Measurements from ENCODE around the gene CDH22. TPM values are rescaled to one million over a fixed set of nuclear protein-coding genes. Genes with fewer than 3 reads are reported as not detected.

The CDH22 gene
- total RNA-seq, 1 experiment from 2014 or later, result not detected

DNA sequence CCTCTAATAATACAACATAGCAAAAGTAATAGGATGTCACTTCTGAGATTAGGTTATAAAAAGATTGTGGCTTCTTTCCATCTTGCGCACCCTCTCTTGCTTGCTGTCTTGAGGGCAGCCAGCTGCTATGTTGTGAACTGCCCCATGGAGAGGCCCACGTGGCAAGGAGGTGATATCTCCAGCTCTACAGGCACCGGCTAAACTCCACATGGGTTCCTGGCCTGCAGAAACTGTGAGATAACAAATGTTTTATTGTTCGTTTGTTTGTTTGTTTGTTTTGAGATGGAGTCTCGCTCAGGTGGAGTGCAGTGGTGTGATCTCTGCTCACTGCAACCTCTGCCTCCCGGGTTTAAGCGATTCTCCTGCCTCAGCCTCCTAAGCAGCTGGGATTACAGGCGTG is 152.2 kb downstream of the CDH22 start:
- H3K9me3 ChIP-seq (ENCODE audit: control insufficient read depth, insufficient read depth, low read depth, low read length), result no peaks in the 10 kb centered on the region
- DNase-seq (ENCODE audit: low read depth, low spot score) (no peak), ATAC-seq (no peak)
- H3K36me3 ChIP-seq (ENCODE audit: control insufficient read depth, insufficient read depth, low read length), result no peaks in the 10 kb centered on the region
- no peak overlapping the region for H3K4me3 ChIP-seq (ENCODE audit: low read depth in 2 of 2, low read length in 2 of 2)
- CTCF ChIA-PET, result no interaction called here
- H3K27ac ChIP-seq (ENCODE audit: low read length), result no peak overlapping the region
- in situ Hi-C loops (cut with HindIII; ENCODE audit: low pct_unique_long_range_greater_than_20kb, low sequenced_read_pairs) (no loop called here), intact Hi-C loops (cut with micrococcal nuclease; ENCODE audit: unreplicated experiment) (no loop called here)
- no peaks in the 10 kb centered on the region for H3K27me3 ChIP-seq (ENCODE audit: control insufficient read depth, insufficient read depth, low read length)
- POLR2A ChIA-PET, result no interaction called here
- BruUV-seq (replicated peaks), result no TSS peak
- H3K4me1 ChIP-seq (ENCODE audit: control insufficient read depth, insufficient read depth, low read length), result no peaks in the 10 kb centered on the region
- TF ChIP-seq SIN3A (IDR thresholded peaks at IDR 0.05; ENCODE audit: borderline replicate concordance, insufficient read depth, low read depth, low read length) (no peak), POLR2AphosphoS5 (IDR thresholded peaks at IDR 0.05; ENCODE audit: low read depth, low read length) (no peak)
- TF ChIP-seq, protein P1, sequence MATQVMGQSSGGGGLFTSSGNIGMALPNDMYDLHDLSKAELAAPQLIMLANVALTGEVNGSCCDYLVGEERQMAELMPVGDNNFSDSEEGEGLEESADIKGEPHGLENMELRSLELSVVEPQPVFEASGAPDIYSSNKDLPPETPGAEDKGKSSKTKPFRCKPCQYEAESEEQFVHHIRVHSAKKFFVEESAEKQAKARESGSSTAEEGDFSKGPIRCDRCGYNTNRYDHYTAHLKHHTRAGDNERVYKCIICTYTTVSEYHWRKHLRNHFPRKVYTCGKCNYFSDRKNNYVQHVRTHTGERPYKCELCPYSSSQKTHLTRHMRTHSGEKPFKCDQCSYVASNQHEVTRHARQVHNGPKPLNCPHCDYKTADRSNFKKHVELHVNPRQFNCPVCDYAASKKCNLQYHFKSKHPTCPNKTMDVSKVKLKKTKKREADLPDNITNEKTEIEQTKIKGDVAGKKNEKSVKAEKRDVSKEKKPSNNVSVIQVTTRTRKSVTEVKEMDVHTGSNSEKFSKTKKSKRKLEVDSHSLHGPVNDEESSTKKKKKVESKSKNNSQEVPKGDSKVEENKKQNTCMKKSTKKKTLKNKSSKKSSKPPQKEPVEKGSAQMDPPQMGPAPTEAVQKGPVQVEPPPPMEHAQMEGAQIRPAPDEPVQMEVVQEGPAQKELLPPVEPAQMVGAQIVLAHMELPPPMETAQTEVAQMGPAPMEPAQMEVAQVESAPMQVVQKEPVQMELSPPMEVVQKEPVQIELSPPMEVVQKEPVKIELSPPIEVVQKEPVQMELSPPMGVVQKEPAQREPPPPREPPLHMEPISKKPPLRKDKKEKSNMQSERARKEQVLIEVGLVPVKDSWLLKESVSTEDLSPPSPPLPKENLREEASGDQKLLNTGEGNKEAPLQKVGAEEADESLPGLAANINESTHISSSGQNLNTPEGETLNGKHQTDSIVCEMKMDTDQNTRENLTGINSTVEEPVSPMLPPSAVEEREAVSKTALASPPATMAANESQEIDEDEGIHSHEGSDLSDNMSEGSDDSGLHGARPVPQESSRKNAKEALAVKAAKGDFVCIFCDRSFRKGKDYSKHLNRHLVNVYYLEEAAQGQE (IDR thresholded peaks at IDR 0.05; ENCODE audit: insufficient read depth in 1 of 2, low read depth in 2 of 2, low read length in 1 of 2), result no peak

DNA sequence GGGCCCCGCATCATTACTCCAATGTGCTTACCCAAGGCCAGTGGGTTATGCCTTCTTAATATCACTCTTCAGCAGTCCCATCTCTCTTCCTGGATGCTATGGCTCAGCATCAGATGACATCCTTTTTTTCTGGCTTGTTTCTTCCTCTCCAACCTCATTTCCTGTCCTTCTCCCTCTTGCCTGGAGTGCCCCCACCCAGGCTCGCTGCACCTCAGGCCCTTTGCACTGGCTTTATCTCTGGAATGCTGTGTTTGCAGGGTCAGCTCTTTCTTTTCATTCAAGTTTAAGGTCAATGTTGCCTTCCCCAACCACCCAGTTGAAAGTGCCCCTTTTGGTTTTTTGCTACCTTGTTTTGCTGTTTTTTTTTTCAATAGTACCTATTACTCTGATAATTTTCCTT is 153.5 kb downstream of the CDH22 start:
- no peaks in the 10 kb centered on the region for H3K27me3 ChIP-seq (ENCODE audit: control insufficient read depth, insufficient read depth, low read length)
- in situ Hi-C loops (cut with HindIII; ENCODE audit: low pct_unique_long_range_greater_than_20kb, low sequenced_read_pairs), result no loop called here
- no peak for DNase-seq (ENCODE audit: low read depth, low spot score)

More for the DNA sequence above, 153.5 kb downstream of the CDH22 start:
- H3K9me3 ChIP-seq (ENCODE audit: control insufficient read depth, insufficient read depth, low read depth, low read length), result no peaks in the 10 kb centered on the region
- H3K4me3 ChIP-seq (ENCODE audit: low read depth in 2 of 2, low read length in 2 of 2), result no peak overlapping the region
- no peaks in the 10 kb centered on the region for H3K4me1 ChIP-seq (ENCODE audit: control insufficient read depth, insufficient read depth, low read length)
- no peak for TF ChIP-seq POLR2AphosphoS5 (IDR thresholded peaks at IDR 0.05; ENCODE audit: low read depth, low read length)
- TF ChIP-seq, protein P2, sequence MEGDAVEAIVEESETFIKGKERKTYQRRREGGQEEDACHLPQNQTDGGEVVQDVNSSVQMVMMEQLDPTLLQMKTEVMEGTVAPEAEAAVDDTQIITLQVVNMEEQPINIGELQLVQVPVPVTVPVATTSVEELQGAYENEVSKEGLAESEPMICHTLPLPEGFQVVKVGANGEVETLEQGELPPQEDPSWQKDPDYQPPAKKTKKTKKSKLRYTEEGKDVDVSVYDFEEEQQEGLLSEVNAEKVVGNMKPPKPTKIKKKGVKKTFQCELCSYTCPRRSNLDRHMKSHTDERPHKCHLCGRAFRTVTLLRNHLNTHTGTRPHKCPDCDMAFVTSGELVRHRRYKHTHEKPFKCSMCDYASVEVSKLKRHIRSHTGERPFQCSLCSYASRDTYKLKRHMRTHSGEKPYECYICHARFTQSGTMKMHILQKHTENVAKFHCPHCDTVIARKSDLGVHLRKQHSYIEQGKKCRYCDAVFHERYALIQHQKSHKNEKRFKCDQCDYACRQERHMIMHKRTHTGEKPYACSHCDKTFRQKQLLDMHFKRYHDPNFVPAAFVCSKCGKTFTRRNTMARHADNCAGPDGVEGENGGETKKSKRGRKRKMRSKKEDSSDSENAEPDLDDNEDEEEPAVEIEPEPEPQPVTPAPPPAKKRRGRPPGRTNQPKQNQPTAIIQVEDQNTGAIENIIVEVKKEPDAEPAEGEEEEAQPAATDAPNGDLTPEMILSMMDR (IDR thresholded peaks at IDR 0.05), result no peak
- no peak for TF ChIP-seq TCF7L2 (IDR thresholded peaks at IDR 0.05; ENCODE audit: low read depth, low read length)
- TF ChIP-seq, protein P1 (IDR thresholded peaks at IDR 0.05; ENCODE audit: insufficient read depth in 1 of 2, low read depth in 2 of 2, low read length in 1 of 2), result no peak
- no peak for TF ChIP-seq SIN3A (IDR thresholded peaks at IDR 0.05; ENCODE audit: borderline replicate concordance, insufficient read depth, low read depth, low read length)
- no peaks in the 10 kb centered on the region for H3K36me3 ChIP-seq (ENCODE audit: control insufficient read depth, insufficient read depth, low read length)
- intact Hi-C loops (cut with micrococcal nuclease; ENCODE audit: unreplicated experiment), result no loop called here
- no peak for ATAC-seq
- BruUV-seq (replicated peaks), result no TSS peak
- CTCF ChIA-PET, result no interaction called here
- no peak overlapping the region for H3K27ac ChIP-seq (ENCODE audit: low read length)
- POLR2A ChIA-PET, result no interaction called here
